H7 (cell line): ENCODE measurements around the gene UBE3D. TPM values are rescaled to one million over a fixed set of nuclear protein-coding genes. Genes with fewer than 3 reads are reported as not detected.
"Not testable (repeated sequence)": the region's sequence is repeated elsewhere in the genome, so short reads cannot be mapped to it uniquely, and the experiment has no call there.

Source experiments
- DNase-seq: peaks from one replicate; pipeline ENCODE4 v3.0.0; 2012
- H3K27me3 ChIP-seq: 2 replicates; pipeline ENCODE4 v1.6.0; 2011; ENCODE audit warnings: mild to moderate bottlenecking, low read length; ENCODE audit not compliant: control insufficient read depth, insufficient read depth
- H3K36me3 ChIP-seq: replicated peaks from 2 replicates; pipeline ENCODE4 v1.5.1; 2011; ENCODE audit warnings: low read length; ENCODE audit not compliant: control insufficient read depth, insufficient read depth
- H3K4me3 ChIP-seq: 2 replicates; pipeline ENCODE4 v1.5.1; 2011; ENCODE audit warnings: low read depth, mild to moderate bottlenecking, control low read depth, low read length, moderate library complexity; ENCODE audit not compliant: insufficient read depth
- total RNA-seq: library from RNA; depleted of rRNA; stranded (reverse); fragments of >200 nt; shearing (Covaris generic); gene quantifications from 2 replicates; pipeline ENCODE4 v1.2.3, GENCODE V29; 2014

Gene UBE3D
- total RNA-seq, 1 experiment from 2014 or later, result 12.0 TPM

DNA sequence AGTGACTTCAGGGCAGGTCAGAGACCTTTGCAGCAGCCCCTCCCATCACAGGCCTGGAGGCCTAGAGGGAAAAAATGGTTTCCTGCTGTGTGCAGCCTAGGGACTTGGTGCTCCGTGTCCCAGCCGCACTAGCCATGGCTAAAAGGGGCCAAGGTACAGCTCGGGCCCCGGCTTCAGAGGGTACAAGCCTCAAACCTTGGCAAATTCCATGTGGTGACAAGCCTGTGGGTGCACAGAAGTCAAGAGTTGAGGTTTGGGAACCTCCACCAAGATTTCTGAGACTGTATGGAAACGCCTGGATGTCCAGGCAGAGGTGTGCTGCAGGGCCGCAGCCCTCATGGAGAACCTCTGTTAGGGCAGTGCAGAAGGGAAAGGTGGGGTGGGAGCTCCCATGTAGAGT, 34.0 kb downstream of the UBE3D start:
- H3K36me3 ChIP-seq, result peaks cover 6% of the 10 kb centered on the region
- no peaks in the 10 kb centered on the region for H3K27me3 ChIP-seq
- H3K4me3 ChIP-seq, result no peak overlapping the region
- no peak for DNase-seq

DNA sequence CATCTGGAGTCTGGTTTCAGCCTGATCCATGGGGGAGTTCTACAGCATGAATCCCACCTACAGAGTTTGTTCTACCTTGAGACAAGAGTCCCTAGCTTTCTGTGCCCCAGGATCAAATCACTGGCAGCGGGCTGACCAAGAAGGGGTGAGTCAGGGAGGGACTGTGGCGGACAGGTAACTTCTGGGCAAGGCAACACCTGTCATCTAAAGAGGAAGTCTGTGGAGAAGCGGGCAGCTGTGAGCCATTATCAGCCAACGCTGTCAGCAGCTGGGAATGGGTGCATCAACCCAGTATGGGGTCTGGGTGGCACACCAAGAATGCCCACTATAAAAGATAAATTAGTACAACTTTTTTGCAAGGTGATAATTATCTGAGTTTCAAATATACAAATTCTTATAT, 45.9 kb downstream of the UBE3D start:
- Histone ChIP-seq H3K36me3 (no peaks in the 10 kb centered on the region; the same call in none of the 2 replicates), H3K27me3 (no peaks in the 10 kb centered on the region), H3K4me3 (no peak overlapping the region)
- no peak for DNase-seq

DNA sequence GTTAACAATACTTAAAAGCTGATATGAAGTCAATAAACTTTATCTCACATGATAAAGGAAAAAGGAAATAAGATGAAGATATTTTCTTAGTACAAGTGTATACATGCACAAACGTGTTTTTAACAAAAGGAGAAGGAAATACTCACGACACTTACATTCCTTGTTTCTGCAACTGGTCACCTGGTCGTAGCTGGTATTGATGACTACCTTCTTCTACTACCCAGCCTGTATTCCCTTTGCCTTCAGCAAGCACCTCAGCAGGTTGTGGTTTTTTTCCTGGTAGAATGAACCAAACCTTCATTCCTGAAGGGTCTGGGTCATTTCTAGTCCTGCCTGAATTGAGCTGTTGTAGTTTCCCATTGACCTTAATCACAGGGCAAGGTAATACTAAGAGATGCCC, 54.5 kb downstream of the UBE3D start:
- DNase-seq, result not testable (repeated sequence)

DNA sequence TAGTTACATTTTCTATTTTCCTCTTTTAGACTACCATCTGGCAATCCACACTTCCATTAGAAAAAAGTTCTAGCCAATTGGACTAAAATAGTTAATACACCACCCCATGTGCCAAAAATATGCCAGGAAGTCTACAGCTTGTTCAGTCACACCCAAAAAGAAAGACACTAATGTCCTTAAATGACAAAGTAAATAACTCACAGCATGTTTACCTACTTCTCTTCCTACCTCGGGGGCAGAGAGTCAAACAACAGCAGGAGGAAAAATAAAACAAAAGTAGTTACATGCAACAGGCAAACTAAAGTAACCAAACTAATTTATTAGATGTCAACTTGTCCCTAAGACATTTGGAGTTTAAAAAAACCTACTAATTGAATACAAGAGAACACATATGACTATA, 57.0 kb downstream of the UBE3D start:
- no peaks in the 10 kb centered on the region for H3K27me3 ChIP-seq
- no peak overlapping the region for H3K4me3 ChIP-seq
- no peaks in the 10 kb centered on the region for H3K36me3 ChIP-seq
- no peak for DNase-seq

More for the DNA sequence above, 54.5 kb downstream of the UBE3D start:
- not testable (repeated sequence) for H3K4me3 ChIP-seq, H3K27me3 ChIP-seq, H3K36me3 ChIP-seq

DNA sequence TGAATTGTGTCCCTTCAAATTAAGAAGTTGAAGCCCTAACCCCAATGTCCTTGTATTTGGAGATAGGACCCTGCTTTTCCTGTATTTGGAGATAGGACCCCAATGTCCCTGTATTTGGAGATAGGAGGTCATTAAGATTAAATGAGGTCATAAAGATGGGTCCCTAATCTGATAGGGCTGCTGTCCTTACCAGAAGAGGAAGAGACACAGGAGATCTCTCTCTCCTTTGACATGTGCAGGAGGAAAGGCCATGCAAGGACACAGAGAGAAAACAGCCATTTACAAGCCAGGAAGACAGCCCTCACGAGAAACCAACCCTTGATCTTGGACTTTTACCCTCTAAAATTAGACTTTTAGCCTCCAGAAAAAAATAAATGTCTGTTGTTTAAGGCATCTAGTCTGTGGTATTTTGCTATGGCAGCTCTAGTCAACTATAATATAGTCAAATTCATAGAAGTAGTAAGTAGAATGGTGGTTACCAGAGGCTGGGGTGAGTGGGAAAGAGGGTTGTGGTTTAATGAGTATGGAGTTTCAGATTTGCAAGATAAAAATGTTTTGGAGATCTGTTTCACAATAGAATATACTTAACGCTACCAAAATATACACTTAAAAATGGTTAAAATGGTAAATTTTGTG, 59.3 kb downstream of the UBE3D start:
- Histone ChIP-seq H3K4me3 (no peak overlapping the region), H3K36me3 (no peaks in the 10 kb centered on the region), H3K27me3 (no peaks in the 10 kb centered on the region)
- DNase-seq, result no peak

DNA sequence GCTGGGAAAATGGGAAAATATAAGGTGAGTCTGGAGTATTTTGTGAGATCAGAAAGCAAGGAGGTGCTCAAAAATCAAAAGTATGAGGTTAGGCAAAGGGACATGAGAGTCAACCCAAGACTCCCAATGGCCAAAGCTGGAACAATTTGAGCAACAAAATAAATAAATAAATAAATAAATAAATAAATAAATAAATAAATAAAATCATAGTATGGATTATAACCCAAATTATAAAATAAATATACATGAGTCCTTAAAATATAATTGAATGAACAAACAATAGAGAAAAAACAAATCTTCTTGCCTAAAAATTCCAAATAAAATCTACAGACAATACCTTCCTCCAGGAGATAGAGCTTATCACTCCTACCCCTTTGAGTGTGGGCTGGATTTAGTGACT, 69.5 kb downstream of the UBE3D start:
- Histone ChIP-seq H3K27me3 (no peaks in the 10 kb centered on the region), H3K36me3 (no peaks in the 10 kb centered on the region), H3K4me3 (no peak overlapping the region)
- no peak for DNase-seq

DNA sequence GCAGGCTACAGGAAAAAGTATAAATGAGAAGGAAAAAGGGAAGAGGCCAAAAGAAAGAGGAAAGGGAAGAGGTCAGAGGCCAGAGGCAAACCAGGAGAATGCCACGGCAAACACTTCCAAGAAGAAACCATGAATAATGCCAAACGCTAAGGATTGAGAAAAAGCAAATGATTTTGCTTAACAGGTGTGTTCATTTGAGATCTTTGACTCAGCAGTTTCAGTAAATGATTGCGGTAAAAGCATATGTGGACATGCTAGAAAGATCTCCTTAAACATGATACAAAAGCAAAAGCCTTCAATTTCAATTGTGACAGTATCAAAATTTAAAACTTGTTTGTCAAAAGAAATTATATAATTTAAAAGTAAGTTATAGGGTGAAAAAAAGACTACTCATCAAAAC, 70.6 kb downstream of the UBE3D start:
- no peak overlapping the region for H3K4me3 ChIP-seq
- DNase-seq, result no peak

DNA sequence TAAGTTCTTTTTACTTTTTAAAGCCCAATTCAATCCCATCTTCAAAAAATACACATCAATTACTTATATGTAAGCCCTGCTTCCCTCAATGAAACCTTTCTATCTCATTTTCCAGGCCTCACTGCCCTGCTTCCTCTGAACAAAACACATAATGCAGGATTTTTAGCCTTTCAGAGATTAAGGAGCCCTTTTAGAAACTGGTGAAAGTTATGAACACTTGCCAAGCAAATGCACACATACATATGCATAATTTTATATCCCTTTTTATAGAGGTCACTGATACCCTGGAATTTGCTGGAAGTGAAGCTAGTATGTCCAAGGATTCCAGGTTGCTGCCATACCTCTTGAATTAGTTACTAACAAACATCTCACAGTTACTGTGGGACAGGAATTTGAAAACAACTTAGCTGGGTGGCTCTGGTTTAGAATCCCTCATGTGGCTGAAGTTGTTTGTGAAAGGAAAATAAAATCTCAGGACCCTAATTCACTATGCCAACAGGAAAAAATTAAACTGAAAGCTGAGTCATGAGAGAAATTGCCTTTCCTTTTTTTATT, 75.8 kb downstream of the UBE3D start:
- Histone ChIP-seq H3K4me3 (no peak overlapping the region), H3K27me3 (no peaks in the 10 kb centered on the region), H3K36me3 (no peaks in the 10 kb centered on the region)
- DNase-seq, result no peak

More for the DNA sequence above, 70.6 kb downstream of the UBE3D start:
- no peaks in the 10 kb centered on the region for H3K36me3 ChIP-seq
- H3K27me3 ChIP-seq, result no peaks in the 10 kb centered on the region

DNA sequence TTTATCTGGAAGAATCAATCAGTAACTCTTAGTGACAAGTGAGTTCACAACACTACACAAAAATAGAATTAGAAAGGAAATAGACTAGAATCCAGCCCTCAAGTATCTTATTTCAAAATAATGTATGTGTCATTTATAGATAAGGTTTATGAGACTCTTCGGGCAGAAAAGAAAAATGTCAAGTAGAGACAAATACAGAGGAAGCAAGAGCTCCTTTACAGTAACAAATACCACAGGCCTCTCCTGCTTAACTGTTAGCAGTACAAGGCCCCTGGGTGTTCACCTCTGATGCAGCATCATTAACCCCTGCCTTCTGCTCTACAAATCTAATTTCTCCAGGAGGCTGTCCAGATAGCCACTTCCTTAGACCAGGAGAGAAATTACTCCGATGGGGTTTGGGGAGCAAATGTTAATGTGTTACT, 76.7 kb downstream of the UBE3D start:
- Histone ChIP-seq H3K36me3 (no peaks in the 10 kb centered on the region), H3K27me3 (no peaks in the 10 kb centered on the region), H3K4me3 (no peak overlapping the region)
- no peak for DNase-seq

DNA sequence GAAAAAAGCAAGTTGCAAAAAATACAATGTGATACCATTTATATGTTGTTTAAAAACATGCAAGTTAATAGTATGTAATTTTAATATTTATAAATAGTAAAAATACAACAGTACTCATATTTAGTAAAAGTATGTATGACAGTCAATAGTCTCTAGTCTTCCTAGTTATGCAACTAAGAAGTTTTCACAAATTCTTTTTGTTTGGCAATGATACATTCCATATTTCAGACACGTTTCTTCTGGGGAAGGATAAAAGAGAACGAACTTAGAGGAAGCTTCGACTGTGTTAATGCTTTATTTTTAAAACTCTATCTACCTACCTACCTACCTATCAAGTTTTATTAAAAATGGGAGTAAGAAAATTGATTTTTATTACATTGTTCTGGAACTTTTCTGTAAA, 77.7 kb downstream of the UBE3D start:
- Histone ChIP-seq H3K4me3 (no peak overlapping the region), H3K36me3 (no peaks in the 10 kb centered on the region), H3K27me3 (no peaks in the 10 kb centered on the region)
- no peak for DNase-seq

DNA sequence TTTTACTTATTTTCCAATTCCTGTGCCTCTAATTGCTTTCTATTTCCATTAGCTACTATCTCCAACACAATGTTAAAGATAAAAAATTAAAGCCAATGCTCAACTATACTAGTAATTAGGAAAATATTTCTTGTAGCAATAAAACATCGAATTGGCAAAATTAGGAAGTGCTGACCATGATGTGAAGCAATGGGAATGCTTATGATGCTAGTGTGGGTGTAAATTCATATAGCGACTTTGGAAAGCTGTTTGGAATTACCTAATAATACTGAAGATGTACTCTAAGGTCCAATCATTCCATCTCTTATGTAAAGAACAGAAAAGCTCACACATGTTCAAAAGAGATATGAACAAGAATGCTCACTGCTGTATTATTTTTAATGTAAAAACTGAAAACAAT, 78.2 kb downstream of the UBE3D start:
- DNase-seq, result no peak
- no peaks in the 10 kb centered on the region for H3K27me3 ChIP-seq
- no peaks in the 10 kb centered on the region for H3K36me3 ChIP-seq
- no peak overlapping the region for H3K4me3 ChIP-seq

DNA sequence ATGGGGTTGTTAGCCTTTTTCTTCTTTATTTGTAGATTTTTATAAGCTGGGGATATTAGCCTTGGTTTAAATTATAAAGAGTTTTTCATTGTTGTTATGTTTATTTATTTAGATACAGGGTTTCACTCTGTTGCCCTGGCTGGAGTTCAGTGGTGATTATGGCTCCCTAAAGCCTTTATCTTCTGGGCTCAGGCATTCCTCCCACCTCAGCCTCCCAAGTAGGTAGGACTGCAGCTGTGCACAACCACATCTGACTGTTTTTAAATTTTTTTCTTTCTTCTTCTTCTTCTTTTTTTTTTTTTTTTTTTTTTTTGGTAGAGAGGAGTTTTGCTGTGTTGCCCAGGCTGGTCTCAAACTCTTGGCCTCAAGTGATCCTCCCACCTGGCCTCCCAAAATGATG, 80.9 kb downstream of the UBE3D start:
- Histone ChIP-seq H3K27me3 (no peaks in the 10 kb centered on the region), H3K4me3 (no peak overlapping the region), H3K36me3 (no peaks in the 10 kb centered on the region)
- DNase-seq, result no peak

DNA sequence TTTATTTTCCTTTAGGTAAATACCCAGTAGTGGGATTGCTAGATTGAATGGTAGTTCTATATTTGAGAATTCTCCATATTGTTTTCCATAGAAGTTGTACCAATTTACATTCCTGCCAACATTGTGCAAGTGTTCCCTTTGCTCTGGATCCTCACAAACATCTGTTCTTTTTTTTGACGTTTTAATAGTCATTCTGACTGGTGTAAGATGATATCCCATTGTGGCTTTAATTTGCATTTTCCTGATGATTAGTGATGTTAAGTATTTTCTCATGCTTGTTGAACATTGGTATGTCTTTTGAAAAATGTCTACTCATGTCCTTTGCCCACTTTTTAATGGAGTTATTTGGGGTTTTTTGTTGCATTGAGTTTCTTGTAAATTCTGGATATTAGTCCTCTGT, 85.6 kb downstream of the UBE3D start:
- no peak for DNase-seq
- H3K4me3 ChIP-seq, result no peak overlapping the region
- no peaks in the 10 kb centered on the region for H3K27me3 ChIP-seq
- H3K36me3 ChIP-seq, result no peaks in the 10 kb centered on the region

DNA sequence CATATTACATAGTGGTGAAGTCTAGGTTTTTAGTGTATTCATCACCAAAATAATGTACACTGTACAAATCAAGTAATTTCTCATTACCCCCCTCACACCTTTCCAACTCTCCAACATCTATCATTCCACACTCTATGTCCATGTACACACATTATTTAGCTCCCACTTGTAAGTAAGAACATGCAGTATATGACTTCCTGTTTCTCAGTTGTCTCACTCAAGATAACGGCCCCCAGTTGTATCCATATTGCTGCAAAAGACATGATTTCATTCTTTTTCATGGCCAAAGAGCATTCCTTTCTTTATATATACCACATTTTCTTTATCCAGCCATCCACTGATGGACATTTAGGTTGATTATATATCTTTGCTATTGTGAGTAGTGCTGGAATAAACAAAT, 86.0 kb downstream of the UBE3D start:
- Histone ChIP-seq H3K36me3 (no peaks in the 10 kb centered on the region), H3K27me3 (no peaks in the 10 kb centered on the region), H3K4me3 (no peak overlapping the region)
- no peak for DNase-seq

DNA sequence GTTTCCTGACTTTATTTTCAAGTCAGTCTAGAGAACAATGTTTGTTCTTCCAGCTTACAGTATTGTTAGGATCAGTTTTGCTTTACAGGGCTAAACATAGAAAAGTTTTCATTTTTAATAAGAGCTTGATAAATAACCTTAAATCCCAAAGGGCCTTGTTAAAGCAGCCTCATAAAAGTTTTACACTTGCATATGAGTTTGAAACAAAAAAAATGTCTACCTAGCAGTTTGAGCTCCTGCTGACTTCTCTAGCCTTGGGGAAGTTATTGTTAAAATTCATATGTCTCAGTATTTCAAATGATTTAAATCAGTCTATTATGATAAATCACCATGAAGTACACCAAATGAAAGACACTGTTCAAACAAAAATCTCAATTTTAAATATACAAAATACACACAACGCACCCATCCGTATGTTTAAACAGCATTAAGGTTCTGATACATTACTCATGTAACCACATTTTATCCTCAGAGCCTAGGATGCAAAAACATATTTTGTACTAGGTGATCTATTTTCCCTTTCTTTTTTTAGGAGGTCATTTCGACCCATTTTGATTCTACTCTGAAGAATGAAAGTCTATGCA, 87.2 kb downstream of the UBE3D start:
- Histone ChIP-seq H3K27me3 (no peaks in the 10 kb centered on the region), H3K4me3 (no peak overlapping the region), H3K36me3 (no peaks in the 10 kb centered on the region)
- no peak for DNase-seq
